ENCODE measurements around the gene B4GALNT1. TPM values are rescaled to one million over a fixed set of nuclear protein-coding genes. Genes with fewer than 3 reads are reported as not detected.
A peak's percentile ranks its signal among the peaks of the same experiment; 100 is the strongest.

B4GALNT1 gene
- total and polyA plus RNA-seq, 4 donors: 0.11 to 0.30 (median 0.25) TPM; not detected in 1

DNA sequence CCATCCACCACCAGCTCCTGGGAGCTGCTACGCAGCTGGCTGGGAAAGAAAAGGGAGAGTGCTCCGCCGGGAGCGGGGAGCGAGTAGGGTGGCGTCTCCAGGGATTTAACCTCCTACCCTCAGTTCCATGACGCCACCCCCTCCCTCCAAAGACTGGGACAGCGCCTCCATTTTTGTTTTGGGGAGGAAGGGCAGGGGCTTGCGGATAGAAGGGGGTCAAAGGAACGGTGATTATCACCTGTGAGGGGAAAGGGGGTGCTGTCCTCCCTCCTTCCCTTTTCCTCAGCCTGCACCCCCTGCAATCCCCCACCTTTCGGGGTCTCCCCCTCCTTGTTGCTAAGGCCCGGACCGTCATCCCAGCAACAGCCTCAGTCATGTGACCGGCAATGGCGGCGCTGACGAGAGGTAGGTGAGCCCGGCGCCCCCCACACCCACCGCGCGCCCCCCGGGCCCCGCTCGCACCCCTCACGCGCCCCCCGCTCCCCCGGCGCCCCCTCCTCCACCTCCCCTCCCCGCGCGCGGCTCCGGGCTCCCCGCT is 28.5 kb downstream of the B4GALNT1 start, which contains the start of gene DTX3:
TSS of gene DTX3 (plus strand) at position 371 of the 538 bp plus-strand sequence. CDS start 1,694 bp downstream, outside the sequence.
- Histone ChIP-seq H3K4me1 (ENCODE audit: control insufficient read depth in 4 of 4, insufficient read depth in 4 of 4, low read length in 3 of 4) (no peaks in the 10 kb centered on the region), H3K9me3 (ENCODE audit: control insufficient read depth in 4 of 4, low read length in 3 of 4) (no peaks in the 10 kb centered on the region), H3K36me3 (ENCODE audit: control insufficient read depth in 4 of 4, insufficient read depth in 3 of 4, low read depth in 1 of 4, low read length in 3 of 4) (peaks cover 2 to 30% (median 7%) of the 10 kb centered on the region in 4 donors), H3K9ac (ENCODE audit: low read depth in 1 of 2, low read length in 2 of 2) (no peak within 1 kb of the TSS), H3K27ac (ENCODE audit: low read depth in 1 of 2, low read length in 2 of 2) (peak within 1 kb of the TSS; percentile 50 to 53), H3K27me3 (ENCODE audit: control insufficient read depth in 4 of 4, insufficient read depth in 4 of 4, low read length in 3 of 4) (peaks cover 0 to 6% (median 2%) of the 10 kb centered on the region in 4 donors), H3K4me3 (ENCODE audit: low read depth in 1 of 3, low read length in 3 of 3) (peak within 1 kb of the TSS; percentile 5 to 50 (median 42))
- DNase-seq (ENCODE audit: low spot score): no peak
- no peak for TF ChIP-seq HNF4G (IDR thresholded peaks at IDR 0.05)
- TF ChIP-seq YY1 (IDR thresholded peaks at IDR 0.05): peak; percentile 37
- TF ChIP-seq TAF1 (conservative IDR thresholded peaks at IDR 0.05): no peak
- WGBS: 6% methylated on average over 36 of the region's 36 CpGs

DNA sequence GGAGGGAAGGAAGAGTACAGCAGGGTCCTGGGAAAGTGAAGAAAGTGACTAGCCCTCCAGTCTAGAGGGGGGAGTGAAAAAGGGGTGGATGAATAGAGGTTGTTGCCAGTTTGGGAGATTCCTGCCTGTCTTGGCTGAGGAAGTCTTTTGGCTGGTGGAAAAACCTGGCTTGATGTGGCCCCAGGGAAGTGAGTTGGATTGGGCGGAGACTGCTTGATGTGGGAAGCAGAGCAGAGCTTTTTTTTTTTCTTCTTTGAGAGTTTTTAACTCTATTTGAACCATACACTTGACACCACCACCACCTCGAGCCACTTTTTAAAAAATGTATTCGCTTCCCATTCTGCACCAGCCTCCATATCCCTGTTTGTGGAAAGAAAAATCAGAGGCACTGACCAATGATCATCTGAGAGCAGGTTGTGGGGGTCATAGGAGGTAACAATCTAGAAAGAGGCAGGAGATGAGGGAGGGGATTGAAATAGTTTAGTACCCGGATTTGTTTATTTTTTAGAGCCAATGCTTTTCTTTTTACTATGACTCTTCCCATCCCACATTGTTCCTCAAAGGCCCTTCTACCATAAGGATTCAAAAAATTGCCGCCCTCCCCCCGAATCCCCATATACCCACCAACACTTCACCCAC is 29.1 kb downstream of the B4GALNT1 start:
- Histone ChIP-seq H3K36me3 (ENCODE audit: control insufficient read depth in 4 of 4, insufficient read depth in 3 of 4, low read depth in 1 of 4, low read length in 3 of 4) (peaks cover 2 to 36% (median 12%) of the 10 kb centered on the region in 4 donors), H3K27me3 (ENCODE audit: control insufficient read depth in 4 of 4, insufficient read depth in 4 of 4, low read length in 3 of 4) (peaks cover 0 to 6% (median 2%) of the 10 kb centered on the region in 4 donors), H3K4me1 (ENCODE audit: control insufficient read depth in 4 of 4, insufficient read depth in 4 of 4, low read length in 3 of 4) (no peaks in the 10 kb centered on the region), H3K9ac (ENCODE audit: low read depth in 1 of 2, low read length in 2 of 2) (no peak overlapping the region), H3K27ac (ENCODE audit: low read depth in 1 of 2, low read length in 2 of 2) (peak overlapping the region; percentile 17 to 50), H3K9me3 (ENCODE audit: control insufficient read depth in 4 of 4, low read length in 3 of 4) (no peaks in the 10 kb centered on the region), H3K4me3 (ENCODE audit: low read depth in 1 of 3, low read length in 3 of 3) (peak overlapping the region in 1 of 3 donors; percentile 50)
- 45% methylated on average over 6 of the region's 6 CpGs for WGBS
- TF ChIP-seq, protein P1, sequence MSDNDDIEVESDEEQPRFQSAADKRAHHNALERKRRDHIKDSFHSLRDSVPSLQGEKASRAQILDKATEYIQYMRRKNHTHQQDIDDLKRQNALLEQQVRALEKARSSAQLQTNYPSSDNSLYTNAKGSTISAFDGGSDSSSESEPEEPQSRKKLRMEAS (IDR thresholded peaks at IDR 0.05): no peak
- TF ChIP-seq, protein P2, sequence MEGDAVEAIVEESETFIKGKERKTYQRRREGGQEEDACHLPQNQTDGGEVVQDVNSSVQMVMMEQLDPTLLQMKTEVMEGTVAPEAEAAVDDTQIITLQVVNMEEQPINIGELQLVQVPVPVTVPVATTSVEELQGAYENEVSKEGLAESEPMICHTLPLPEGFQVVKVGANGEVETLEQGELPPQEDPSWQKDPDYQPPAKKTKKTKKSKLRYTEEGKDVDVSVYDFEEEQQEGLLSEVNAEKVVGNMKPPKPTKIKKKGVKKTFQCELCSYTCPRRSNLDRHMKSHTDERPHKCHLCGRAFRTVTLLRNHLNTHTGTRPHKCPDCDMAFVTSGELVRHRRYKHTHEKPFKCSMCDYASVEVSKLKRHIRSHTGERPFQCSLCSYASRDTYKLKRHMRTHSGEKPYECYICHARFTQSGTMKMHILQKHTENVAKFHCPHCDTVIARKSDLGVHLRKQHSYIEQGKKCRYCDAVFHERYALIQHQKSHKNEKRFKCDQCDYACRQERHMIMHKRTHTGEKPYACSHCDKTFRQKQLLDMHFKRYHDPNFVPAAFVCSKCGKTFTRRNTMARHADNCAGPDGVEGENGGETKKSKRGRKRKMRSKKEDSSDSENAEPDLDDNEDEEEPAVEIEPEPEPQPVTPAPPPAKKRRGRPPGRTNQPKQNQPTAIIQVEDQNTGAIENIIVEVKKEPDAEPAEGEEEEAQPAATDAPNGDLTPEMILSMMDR (IDR thresholded peaks at IDR 0.05; ENCODE audit: low read depth, low read length, missing input control): no peak
- TF ChIP-seq RAD21 (IDR thresholded peaks at IDR 0.05): no peak
- no peak for TF ChIP-seq TAF1 (conservative IDR thresholded peaks at IDR 0.05)
- TF ChIP-seq YY1 (IDR thresholded peaks at IDR 0.05): no peak
- no peak for TF ChIP-seq HNF4G (IDR thresholded peaks at IDR 0.05)
- no peak for DNase-seq (ENCODE audit: low spot score)

DNA sequence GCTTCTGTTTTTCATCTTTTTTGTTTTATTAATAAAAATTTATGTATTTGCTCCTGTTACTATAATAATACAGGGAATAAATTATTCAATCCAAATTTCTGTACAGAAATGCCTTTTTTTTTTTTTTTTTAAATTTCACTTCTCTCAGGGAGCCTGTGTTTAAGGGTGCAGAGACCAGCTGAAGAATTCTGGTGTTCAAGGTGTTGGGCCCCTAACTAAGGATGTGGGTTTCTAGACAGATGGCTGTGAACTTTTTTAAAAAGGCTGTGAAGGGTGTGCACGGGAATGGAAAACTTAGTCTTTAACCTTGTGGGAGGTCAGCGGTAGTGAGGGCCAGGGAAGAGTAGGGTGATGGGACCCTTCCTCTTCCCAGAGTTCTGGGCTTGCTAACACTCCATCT is 29.7 kb downstream of the B4GALNT1 start:
- no peak overlapping the region for H3K27ac ChIP-seq (ENCODE audit: low read depth in 1 of 2, low read length in 2 of 2)
- no peak overlapping the region for H3K9ac ChIP-seq (ENCODE audit: low read depth in 1 of 2, low read length in 2 of 2)
- no peaks in the 10 kb centered on the region for H3K4me1 ChIP-seq (ENCODE audit: control insufficient read depth in 4 of 4, insufficient read depth in 4 of 4, low read length in 3 of 4)
- WGBS: 72% methylated on average over 2 of the region's 2 CpGs
- no peaks in the 10 kb centered on the region for H3K9me3 ChIP-seq (ENCODE audit: control insufficient read depth in 4 of 4, low read length in 3 of 4)
- TF ChIP-seq SP1 (IDR thresholded peaks at IDR 0.05) (no peak), JUND (IDR thresholded peaks at IDR 0.05) (no peak), FOXA2 (IDR thresholded peaks at IDR 0.05) (no peak), HNF4G (IDR thresholded peaks at IDR 0.05) (no peak), FOXA1 (IDR thresholded peaks at IDR 0.05) (no peak), EGR1 (IDR thresholded peaks at IDR 0.05; ENCODE audit: low read depth in 2 of 2) (no peak), HNF4A (conservative IDR thresholded peaks at IDR 0.05) (no peak), GABPA (IDR thresholded peaks at IDR 0.05 in 1 of 2, conservative IDR thresholded peaks at IDR 0.05 in 1 of 2) (no peak)
- TF ChIP-seq, protein P3, sequence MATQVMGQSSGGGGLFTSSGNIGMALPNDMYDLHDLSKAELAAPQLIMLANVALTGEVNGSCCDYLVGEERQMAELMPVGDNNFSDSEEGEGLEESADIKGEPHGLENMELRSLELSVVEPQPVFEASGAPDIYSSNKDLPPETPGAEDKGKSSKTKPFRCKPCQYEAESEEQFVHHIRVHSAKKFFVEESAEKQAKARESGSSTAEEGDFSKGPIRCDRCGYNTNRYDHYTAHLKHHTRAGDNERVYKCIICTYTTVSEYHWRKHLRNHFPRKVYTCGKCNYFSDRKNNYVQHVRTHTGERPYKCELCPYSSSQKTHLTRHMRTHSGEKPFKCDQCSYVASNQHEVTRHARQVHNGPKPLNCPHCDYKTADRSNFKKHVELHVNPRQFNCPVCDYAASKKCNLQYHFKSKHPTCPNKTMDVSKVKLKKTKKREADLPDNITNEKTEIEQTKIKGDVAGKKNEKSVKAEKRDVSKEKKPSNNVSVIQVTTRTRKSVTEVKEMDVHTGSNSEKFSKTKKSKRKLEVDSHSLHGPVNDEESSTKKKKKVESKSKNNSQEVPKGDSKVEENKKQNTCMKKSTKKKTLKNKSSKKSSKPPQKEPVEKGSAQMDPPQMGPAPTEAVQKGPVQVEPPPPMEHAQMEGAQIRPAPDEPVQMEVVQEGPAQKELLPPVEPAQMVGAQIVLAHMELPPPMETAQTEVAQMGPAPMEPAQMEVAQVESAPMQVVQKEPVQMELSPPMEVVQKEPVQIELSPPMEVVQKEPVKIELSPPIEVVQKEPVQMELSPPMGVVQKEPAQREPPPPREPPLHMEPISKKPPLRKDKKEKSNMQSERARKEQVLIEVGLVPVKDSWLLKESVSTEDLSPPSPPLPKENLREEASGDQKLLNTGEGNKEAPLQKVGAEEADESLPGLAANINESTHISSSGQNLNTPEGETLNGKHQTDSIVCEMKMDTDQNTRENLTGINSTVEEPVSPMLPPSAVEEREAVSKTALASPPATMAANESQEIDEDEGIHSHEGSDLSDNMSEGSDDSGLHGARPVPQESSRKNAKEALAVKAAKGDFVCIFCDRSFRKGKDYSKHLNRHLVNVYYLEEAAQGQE (IDR thresholded peaks at IDR 0.05): no peak
- TF ChIP-seq, protein P2 (IDR thresholded peaks at IDR 0.05; ENCODE audit: low read depth, low read length, missing input control): no peak
- TF ChIP-seq, protein P1 (IDR thresholded peaks at IDR 0.05): no peak
- H3K36me3 ChIP-seq (ENCODE audit: control insufficient read depth in 4 of 4, insufficient read depth in 3 of 4, low read depth in 1 of 4, low read length in 3 of 4): peaks cover 2 to 37% (median 13%) of the 10 kb centered on the region in 4 donors
- DNase-seq (ENCODE audit: low spot score): no peak
- H3K27me3 ChIP-seq (ENCODE audit: control insufficient read depth in 4 of 4, insufficient read depth in 4 of 4, low read length in 3 of 4): peaks cover 0 to 6% (median 2%) of the 10 kb centered on the region in 4 donors
- no peak overlapping the region for H3K4me3 ChIP-seq (ENCODE audit: low read depth in 1 of 3, low read length in 3 of 3)

Measured in liver (tissue), 9 donors.